ENCODE results near the gene SAMD11.

The SAMD11 gene

GRCh38 chr1:962381-963300 is 38.9 kb downstream of the SAMD11 start:
- DNase-seq (ENCODE audit: low read depth): no peak

GRCh38 chr1:963301-963651 is 39.6 kb downstream of the SAMD11 start:
- DNase-seq (ENCODE audit: low read depth): no peak

GRCh38 chr1:963746-964525 is 40.2 kb downstream of the SAMD11 start:
- DNase-seq (ENCODE audit: low read depth): no peak

GRCh38 chr1:964691-965525 is 41.2 kb downstream of the SAMD11 start:
- DNase-seq (ENCODE audit: low read depth): no peak

- DNase-seq (ENCODE audit: low read depth): no peak
Measured at GRCh38 chr1:965526-966134, 41.9 kb downstream of the SAMD11 start.

- DNase-seq (ENCODE audit: low read depth): no peak
Measured at GRCh38 chr1:966135-966703, 42.5 kb downstream of the SAMD11 start, which contains the start of gene PLEKHN1. PLEKHN1 (plus strand) TSS chr1:966482; CDS start chr1:966532, 50 bp downstream.

- DNase-seq (ENCODE audit: low read depth): peak; percentile 65
Measured at GRCh38 chr1:966704-967300, 43.1 kb downstream of the SAMD11 start.

GRCh38 chr1:967466-968343 is 44.0 kb downstream of the SAMD11 start:
- no peak for DNase-seq (ENCODE audit: low read depth)

- no peak for DNase-seq (ENCODE audit: low read depth)
Measured at GRCh38 chr1:969260-969855, 45.6 kb downstream of the SAMD11 start.

- DNase-seq (ENCODE audit: low read depth): no peak
Measured at GRCh38 chr1:970242-970972, 46.7 kb downstream of the SAMD11 start.

- no peak for DNase-seq (ENCODE audit: low read depth)
Measured at GRCh38 chr1:970973-971730, 47.4 kb downstream of the SAMD11 start.

- DNase-seq (ENCODE audit: low read depth): no peak
Measured at GRCh38 chr1:971751-972506, 48.2 kb downstream of the SAMD11 start.

GRCh38 chr1:972726-973458 is 49.2 kb downstream of the SAMD11 start:
- DNase-seq (ENCODE audit: low read depth): no peak

- DNase-seq (ENCODE audit: low read depth): no peak
Measured at GRCh38 chr1:973459-974292, 50.0 kb downstream of the SAMD11 start.

- DNase-seq (ENCODE audit: low read depth): no peak
Measured at GRCh38 chr1:974293-974640, 50.5 kb downstream of the SAMD11 start.
